CD14-positive monocyte (primary cell): ENCODE data around the gene SLC27A2. TPM values are rescaled to one million over a fixed set of nuclear protein-coding genes. Genes with fewer than 3 reads are reported as not detected.

ENCODE experiments used
- DNase-seq, 3 donors: peaks; one replicate each; pipeline ENCODE4 v3.0.0-alpha.2; 2011 to 2022
- H2AFZ ChIP-seq: 2 replicates; pipeline ENCODE4 v1.6.0; 2012; ENCODE audit warnings: mild to moderate bottlenecking, low read depth, low read length, inconsistent platforms; ENCODE audit not compliant: insufficient read depth, poor library complexity, severe bottlenecking
- H3K27ac ChIP-seq, 2 donors: 1 replicate in 1 of 2; 2 replicates in 1 of 2; pipeline ENCODE4 v1.5.1; 2012 to 2013; ENCODE audit warnings: low read length in 2 of 2, control low read depth in 1 of 2, inconsistent platforms in 1 of 2, low read depth in 1 of 2, mild to moderate bottlenecking in 1 of 2
- H3K27me3 ChIP-seq, 2 donors: one replicate each; pipeline versions ENCODE4 v1.6.0 to v1.6.1; 2011 to 2013; ENCODE audit warnings: low read length in 2 of 2; ENCODE audit not compliant: control insufficient read depth in 2 of 2, insufficient read depth in 2 of 2
- H3K36me3 ChIP-seq, 2 donors: replicated peaks in 1 of 2; 1 replicate in 1 of 2; 2 replicates in 1 of 2; pipeline versions ENCODE4 v1.5.1 to v1.6.1; 2012 to 2013; ENCODE audit warnings: low read length in 2 of 2, control low read depth in 1 of 2, inconsistent platforms in 1 of 2, mild to moderate bottlenecking in 1 of 2; ENCODE audit not compliant: insufficient read depth in 2 of 2, control insufficient read depth in 1 of 2
- H3K4me1 ChIP-seq, 2 donors: 1 replicate in 1 of 2; 2 replicates in 1 of 2; pipeline versions ENCODE4 v1.5.1 to v1.6.1; 2012 to 2013; ENCODE audit warnings: low read length in 2 of 2, control low read depth in 1 of 2, inconsistent platforms in 1 of 2, mild to moderate bottlenecking in 1 of 2, moderate library complexity in 1 of 2; ENCODE audit not compliant: insufficient read depth in 2 of 2, control insufficient read depth in 1 of 2
- H3K4me2 ChIP-seq: replicated peaks from 2 replicates; pipeline ENCODE3; 2012; ENCODE audit warnings: low read length, moderate library complexity, mild to moderate bottlenecking; ENCODE audit not compliant: poor library complexity, severe bottlenecking; ENCODE audit errors: extremely low read depth
- H3K4me3 ChIP-seq, 3 experiments: fragments of 200-600 bp in 1 of 3; sonication (generic) in 1 of 3; replicated peaks in 1 of 3; 1 replicate in 2 of 3; 2 replicates in 1 of 3; pipeline ENCODE4 v1.5.1; 2011 to 2013; ENCODE audit warnings: low read length in 3 of 3, mild to moderate bottlenecking in 3 of 3, control low read depth in 2 of 3, low read depth in 2 of 3, inconsistent platforms in 1 of 3, moderate library complexity in 1 of 3
- H3K79me2 ChIP-seq: 2 replicates; pipeline ENCODE4 v1.6.0; 2012; ENCODE audit warnings: mild to moderate bottlenecking, control low read depth, inconsistent platforms, low read length, moderate library complexity; ENCODE audit not compliant: insufficient read depth
- H3K9ac ChIP-seq: 2 replicates; pipeline ENCODE4 v1.6.0; 2017; ENCODE audit warnings: low read length, mild to moderate bottlenecking; ENCODE audit not compliant: insufficient read depth, poor library complexity, severe bottlenecking
- H3K9me3 ChIP-seq, 2 donors: replicated peaks in 1 of 2; 1 replicate in 1 of 2; 2 replicates in 1 of 2; pipeline versions ENCODE4 v1.5.1 to v1.6.1; 2012 to 2013; ENCODE audit warnings: low read length in 2 of 2, control low read depth in 1 of 2; ENCODE audit not compliant: control insufficient read depth in 1 of 2, insufficient read depth in 1 of 2
- H4K20me1 ChIP-seq: 2 replicates; pipeline ENCODE4 v1.6.0; 2012; ENCODE audit warnings: mild to moderate bottlenecking, low read length, control low read depth, moderate library complexity; ENCODE audit not compliant: insufficient read depth
- H3K27ac Mint-ChIP-seq, 7 donors: one replicate each; pipeline ENCODE4 v1.8.0; 2020; ENCODE audit warnings: mild to moderate bottlenecking in 7 of 7, mixed read lengths in 7 of 7, moderate library complexity in 6 of 7, inconsistent platforms in 2 of 7
- H3K27me3 Mint-ChIP-seq, 3 donors: one replicate each; pipeline ENCODE4 v1.8.0; 2021 to 2022; ENCODE audit warnings: low read depth in 3 of 3, mild to moderate bottlenecking in 3 of 3, mixed read lengths in 3 of 3, moderate library complexity in 3 of 3, inconsistent platforms in 1 of 3
- H3K36me3 Mint-ChIP-seq, 2 donors: one replicate each; pipeline ENCODE4 v1.8.0; 2020; ENCODE audit warnings: mixed read lengths in 2 of 2, inconsistent platforms in 1 of 2, mild to moderate bottlenecking in 1 of 2
- H3K4me1 Mint-ChIP-seq: one replicate; pipeline ENCODE4 v1.8.0; 2020; ENCODE audit warnings: mild to moderate bottlenecking, mixed read lengths
- H3K4me3 Mint-ChIP-seq, 2 donors: one replicate each; pipeline ENCODE4 v1.8.0; 2020; ENCODE audit warnings: mild to moderate bottlenecking in 2 of 2, mixed read lengths in 2 of 2, moderate library complexity in 1 of 2
- H3K9me3 Mint-ChIP-seq, 7 donors: one replicate each; pipeline ENCODE4 v1.8.0; 2020 to 2022; ENCODE audit warnings: mixed read lengths in 7 of 7, mild to moderate bottlenecking in 6 of 7, moderate library complexity in 6 of 7, inconsistent platforms in 2 of 7
- CTCF ChIP-seq: fragments of 200-600 bp; IDR thresholded peaks from one replicate; pipeline ENCODE4 v1.8.0; 2022; ENCODE audit warnings: antibody characterized with exemption, mild to moderate bottlenecking
- WGBS: methylation state at CpG from one replicate; pipeline ENCODE4 v1.1.5; 2013; ENCODE audit warnings: missing lambda C conversion rate; ENCODE audit not compliant: insufficient coverage; 5-methylcytosine and 5-hydroxymethylcytosine counted together
- intact Hi-C, 2 donors: fragments of 100-400 bp; cut with micrococcal nuclease; formaldehyde crosslinking; loops; one replicate each; pipeline versions ENCODE4 v1.15.0 to v1.15.1; 2023
- polyA plus RNA-seq, 3 donors: library from polyadenylated mRNA; depleted of rRNA in 1 of 3; unstranded in 2 of 3; stranded (reverse) in 1 of 3; fragments of 300-500 nt in 2 of 3; fragments of >200 nt in 1 of 3; fragmentation: Illumina TruSeq in 2 of 3; gene quantifications; 1 replicate in 2 of 3; 2 replicates in 1 of 3; pipeline ENCODE4 v1.2.3, GENCODE V29; 2012 to 2021

Gene SLC27A2
- polyA plus RNA-seq, 3 donors: 0.13 TPM; not detected in 2

- H3K4me1 Mint-ChIP-seq: peaks cover 26% of the 10 kb centered on the region
- Histone ChIP-seq H3K4me1 (peaks cover 5 to 22% of the 10 kb centered on the region in 2 donors), H3K79me2 (peaks cover 7% of the 10 kb centered on the region), H3K27me3 (no peaks in the 10 kb centered on the region), H3K9me3 (no peaks in the 10 kb centered on the region), H3K4me3 (no peak overlapping the region), H3K27ac (no peak overlapping the region), H3K36me3 (no peaks in the 10 kb centered on the region), H3K9ac (no peak overlapping the region), H3K4me2 (no peak overlapping the region), H2AFZ (no peak overlapping the region), H4K20me1 (no peaks in the 10 kb centered on the region)
- H3K27me3 Mint-ChIP-seq: no peaks in the 10 kb centered on the region
- WGBS: 31% methylated on average over 2 of the region's 3 CpGs
- no peak for DNase-seq
- no peak overlapping the region for H3K4me3 Mint-ChIP-seq
- intact Hi-C loops: loop anchor here (10.0 kb wide), 2 partner anchors 266 to 906 kb away; no protein-coding TSS in a partner anchor
- H3K27ac Mint-ChIP-seq: no peak overlapping the region
- peaks cover 0 to 10% (median 5%) of the 10 kb centered on the region in 7 donors for H3K9me3 Mint-ChIP-seq
- TF ChIP-seq CTCF: no peak
- H3K36me3 Mint-ChIP-seq: peaks cover 0 to 7% of the 10 kb centered on the region in 2 donors
Measured at GRCh38 chr15:50140983-50141382, 41.0 kb upstream of the SLC27A2 start.

- Histone ChIP-seq H2AFZ (no peak overlapping the region), H3K79me2 (no peaks in the 10 kb centered on the region), H3K9me3 (no peaks in the 10 kb centered on the region), H3K4me2 (no peak overlapping the region), H3K4me1 (peaks cover 10 to 22% of the 10 kb centered on the region in 2 donors), H3K36me3 (no peaks in the 10 kb centered on the region), H3K4me3 (no peak overlapping the region), H3K9ac (no peak overlapping the region), H3K27ac (no peak overlapping the region), H3K27me3 (no peaks in the 10 kb centered on the region), H4K20me1 (no peaks in the 10 kb centered on the region)
- Mint-ChIP-seq H3K4me3 (peak overlapping the region in 1 of 2 donors; percentile 47), H3K36me3 (peaks cover 0 to 7% of the 10 kb centered on the region in 2 donors), H3K27ac (peak overlapping the region in 3 of 7 donors; percentile 4 to 63 (median 34)), H3K4me1 (peaks cover 26% of the 10 kb centered on the region), H3K27me3 (peaks cover 0 to 2% (median 0%) of the 10 kb centered on the region in 3 donors), H3K9me3 (peaks cover 2 to 10% (median 5%) of the 10 kb centered on the region in 7 donors)
- TF ChIP-seq CTCF: no peak
- intact Hi-C loops: loop anchor here (10.0 kb wide), 2 partner anchors 267 to 907 kb away; no protein-coding TSS in a partner anchor
- WGBS: 44% methylated on average over 3 of the region's 5 CpGs
- DNase-seq: no peak
Measured at GRCh38 chr15:50141856-50142255, 40.1 kb upstream of the SLC27A2 start.
